ENCODE data around the gene PLCG1. TPM values are rescaled to one million over a fixed set of nuclear protein-coding genes. Genes with fewer than 3 reads are reported as not detected.

Gene PLCG1
- polyA plus RNA-seq, 4 donors, result 27.6 to 106 (median 51.2) TPM

DNA sequence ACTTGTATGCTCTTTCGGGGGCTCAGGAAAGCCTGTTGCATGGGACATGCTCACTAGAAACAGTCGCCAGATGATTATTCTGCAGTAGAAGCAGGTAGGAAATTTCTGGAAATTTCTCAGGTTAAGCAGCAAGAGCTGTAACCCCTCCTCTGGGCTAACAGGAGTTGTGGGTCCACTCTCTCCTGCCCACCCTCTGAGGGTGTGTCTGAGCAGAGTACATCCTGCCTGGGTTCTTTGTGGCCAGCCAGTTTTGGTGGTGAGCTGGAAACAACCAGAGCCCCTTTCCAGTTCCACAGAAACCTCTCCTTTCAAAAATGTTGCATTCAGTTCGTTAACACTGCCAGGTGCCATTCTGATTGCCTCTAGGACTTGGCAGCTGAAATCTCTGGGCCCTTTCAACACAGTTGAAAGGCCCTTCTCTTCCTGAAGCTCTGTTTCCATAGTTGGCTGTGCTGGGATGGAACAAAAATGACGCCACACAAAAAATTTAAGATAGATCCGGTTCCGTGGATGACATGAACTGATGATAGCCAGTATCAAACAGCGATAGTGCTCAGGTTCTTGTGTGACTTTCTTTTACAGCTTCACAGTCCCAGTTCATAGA is 38.5 kb downstream of the PLCG1 start:
- Histone ChIP-seq H3K27me3 (ENCODE audit: control insufficient read depth in 3 of 3, insufficient read depth in 3 of 3, low read length in 3 of 3) (no peaks in the 10 kb centered on the region), H3K36me3 (ENCODE audit: control insufficient read depth in 3 of 3, insufficient read depth in 2 of 3, low read depth in 1 of 3, low read length in 3 of 3) (peaks cover 3 to 68% (median 22%) of the 10 kb centered on the region in 3 donors), H3K9me3 (ENCODE audit: control insufficient read depth in 2 of 2, insufficient read depth in 1 of 2, low read depth in 1 of 2, low read length in 1 of 2) (no peaks in the 10 kb centered on the region), H3K27ac (ENCODE audit: low read depth in 1 of 3, low read length in 2 of 3) (no peak overlapping the region), H3K4me1 (ENCODE audit: control insufficient read depth in 3 of 3, insufficient read depth in 2 of 3, low read depth in 1 of 3, low read length in 2 of 3) (no peaks in the 10 kb centered on the region), H3K4me3 (ENCODE audit: low read depth in 1 of 3, low read length in 3 of 3) (no peak overlapping the region)
- 89 to 93% (median 90%) methylated on average over 7 of the region's 7 CpGs for WGBS, 3 donors
- DNase-seq, result no peak
- FAIRE-seq, result no peak

DNA sequence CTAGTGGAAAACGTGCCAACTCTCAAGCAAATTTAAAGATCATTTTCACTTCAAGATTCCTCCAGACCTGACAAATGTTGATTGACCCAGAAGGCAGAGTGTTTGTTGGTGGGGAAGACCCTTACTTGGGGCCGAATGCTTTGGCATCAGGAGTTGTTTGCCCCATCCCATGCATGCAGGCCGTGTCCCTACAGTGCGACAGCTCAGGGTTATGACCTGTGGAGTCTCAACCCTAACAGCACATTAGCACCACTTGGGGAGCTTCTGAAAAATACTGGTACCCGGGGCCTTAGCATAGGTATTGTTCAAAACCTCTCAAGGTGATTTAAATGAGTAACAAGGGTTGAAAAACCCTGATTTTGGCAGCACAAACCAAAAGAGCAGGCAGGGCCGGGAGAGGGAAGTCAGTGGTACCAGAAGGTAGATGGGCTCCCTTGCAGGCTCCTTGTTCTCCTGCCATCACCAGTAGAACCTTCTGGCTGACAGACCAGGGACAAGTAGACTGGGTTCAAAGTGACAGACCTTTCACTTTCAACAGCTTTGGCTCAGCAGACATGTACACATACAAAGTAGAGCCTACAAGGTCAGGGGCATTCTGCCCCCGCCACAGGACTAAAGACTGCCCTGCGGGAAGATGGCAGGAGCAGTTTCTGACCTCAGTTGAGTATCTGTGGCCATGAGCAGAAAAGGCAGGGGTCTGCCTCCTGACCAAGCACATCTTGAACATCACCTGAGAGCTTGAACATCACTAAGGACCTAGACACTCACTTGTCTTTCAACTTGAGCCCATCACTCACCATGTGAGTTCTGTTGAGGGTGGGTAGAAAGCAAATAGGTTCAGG is 39.6 kb downstream of the PLCG1 start:
- H3K36me3 ChIP-seq (ENCODE audit: control insufficient read depth in 3 of 3, insufficient read depth in 2 of 3, low read depth in 1 of 3, low read length in 3 of 3), result peaks cover 3 to 66% (median 16%) of the 10 kb centered on the region in 3 donors
- WGBS, 3 donors, result 88 to 89% (median 88%) methylated on average over 8 of the region's 8 CpGs

DNA sequence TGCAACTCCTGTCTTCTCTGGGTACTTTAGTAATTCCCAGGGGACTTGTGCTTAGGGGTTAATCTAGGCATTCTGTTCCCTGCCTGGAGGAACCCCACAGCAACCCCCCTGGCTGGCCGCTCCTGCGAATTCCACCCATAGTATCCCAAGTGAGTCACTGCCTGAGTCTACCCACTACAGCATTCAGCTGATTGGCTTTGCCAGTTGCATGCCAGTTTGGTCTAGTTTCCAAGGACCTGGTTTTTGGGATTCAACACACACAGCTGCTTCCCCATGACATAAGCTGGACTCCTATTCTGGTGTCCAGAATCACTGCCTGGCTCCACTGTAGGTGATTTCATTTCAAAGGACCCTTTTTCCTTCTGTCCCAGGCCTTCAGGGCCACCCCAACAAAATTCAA is 40.3 kb downstream of the PLCG1 start:
- FAIRE-seq, result no peak
- no peak overlapping the region for H3K4me3 ChIP-seq (ENCODE audit: low read depth in 1 of 3, low read length in 3 of 3)
- WGBS, 3 donors, result 78 to 94% (median 82%) methylated on average over 2 of the region's 2 CpGs
- H3K4me1 ChIP-seq (ENCODE audit: control insufficient read depth in 3 of 3, insufficient read depth in 2 of 3, low read depth in 1 of 3, low read length in 2 of 3), result no peaks in the 10 kb centered on the region
- H3K9me3 ChIP-seq (ENCODE audit: control insufficient read depth in 2 of 2, insufficient read depth in 1 of 2, low read depth in 1 of 2, low read length in 1 of 2), result no peaks in the 10 kb centered on the region
- no peaks in the 10 kb centered on the region for H3K27me3 ChIP-seq (ENCODE audit: control insufficient read depth in 3 of 3, insufficient read depth in 3 of 3, low read length in 3 of 3)
- no peak for DNase-seq
- H3K27ac ChIP-seq (ENCODE audit: low read depth in 1 of 3, low read length in 2 of 3), result no peak overlapping the region
- H3K36me3 ChIP-seq (ENCODE audit: control insufficient read depth in 3 of 3, insufficient read depth in 2 of 3, low read depth in 1 of 3, low read length in 3 of 3), result peaks cover 3 to 63% (median 18%) of the 10 kb centered on the region in 3 donors

More for the DNA sequence above, 39.6 kb downstream of the PLCG1 start:
- Histone ChIP-seq H3K4me3 (ENCODE audit: low read depth in 1 of 3, low read length in 3 of 3) (no peak overlapping the region), H3K9me3 (ENCODE audit: control insufficient read depth in 2 of 2, insufficient read depth in 1 of 2, low read depth in 1 of 2, low read length in 1 of 2) (no peaks in the 10 kb centered on the region), H3K27ac (ENCODE audit: low read depth in 1 of 3, low read length in 2 of 3) (peak overlapping the region in 1 of 3 donors; percentile 24), H3K4me1 (ENCODE audit: control insufficient read depth in 3 of 3, insufficient read depth in 2 of 3, low read depth in 1 of 3, low read length in 2 of 3) (no peaks in the 10 kb centered on the region), H3K27me3 (ENCODE audit: control insufficient read depth in 3 of 3, insufficient read depth in 3 of 3, low read length in 3 of 3) (no peaks in the 10 kb centered on the region)
- no peak for DNase-seq
- no peak for FAIRE-seq

DNA sequence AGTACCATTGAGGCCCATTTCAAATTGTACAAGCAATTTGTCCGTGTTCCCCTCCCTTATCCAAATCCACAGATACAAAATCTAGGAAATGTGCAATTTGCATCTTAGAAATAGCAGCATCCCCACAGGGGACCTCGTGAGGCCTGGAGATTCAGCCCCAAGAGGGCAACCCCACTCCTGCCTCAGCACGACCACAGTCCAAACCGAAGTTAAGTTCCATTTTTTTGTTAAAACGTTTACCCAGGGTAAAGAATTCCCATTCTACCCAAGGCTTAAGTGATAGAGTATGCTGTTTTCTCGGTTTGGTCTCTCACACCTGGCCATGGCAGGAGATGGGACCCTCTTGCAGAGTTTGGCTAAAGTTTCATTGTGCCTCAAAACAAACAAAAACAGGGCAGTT is 41.2 kb downstream of the PLCG1 start:
- 78 to 83% (median 82%) methylated on average over 6 of the region's 6 CpGs for WGBS, 3 donors
- Histone ChIP-seq H3K4me1 (ENCODE audit: control insufficient read depth in 3 of 3, insufficient read depth in 2 of 3, low read depth in 1 of 3, low read length in 2 of 3) (no peaks in the 10 kb centered on the region), H3K36me3 (ENCODE audit: control insufficient read depth in 3 of 3, insufficient read depth in 2 of 3, low read depth in 1 of 3, low read length in 3 of 3) (peaks cover 3 to 62% (median 17%) of the 10 kb centered on the region in 3 donors), H3K9me3 (ENCODE audit: control insufficient read depth in 2 of 2, insufficient read depth in 1 of 2, low read depth in 1 of 2, low read length in 1 of 2) (no peaks in the 10 kb centered on the region), H3K27me3 (ENCODE audit: control insufficient read depth in 3 of 3, insufficient read depth in 3 of 3, low read length in 3 of 3) (no peaks in the 10 kb centered on the region), H3K27ac (ENCODE audit: low read depth in 1 of 3, low read length in 2 of 3) (no peak overlapping the region), H3K4me3 (ENCODE audit: low read depth in 1 of 3, low read length in 3 of 3) (no peak overlapping the region)
- DNase-seq (no peak), FAIRE-seq (no peak)

DNA sequence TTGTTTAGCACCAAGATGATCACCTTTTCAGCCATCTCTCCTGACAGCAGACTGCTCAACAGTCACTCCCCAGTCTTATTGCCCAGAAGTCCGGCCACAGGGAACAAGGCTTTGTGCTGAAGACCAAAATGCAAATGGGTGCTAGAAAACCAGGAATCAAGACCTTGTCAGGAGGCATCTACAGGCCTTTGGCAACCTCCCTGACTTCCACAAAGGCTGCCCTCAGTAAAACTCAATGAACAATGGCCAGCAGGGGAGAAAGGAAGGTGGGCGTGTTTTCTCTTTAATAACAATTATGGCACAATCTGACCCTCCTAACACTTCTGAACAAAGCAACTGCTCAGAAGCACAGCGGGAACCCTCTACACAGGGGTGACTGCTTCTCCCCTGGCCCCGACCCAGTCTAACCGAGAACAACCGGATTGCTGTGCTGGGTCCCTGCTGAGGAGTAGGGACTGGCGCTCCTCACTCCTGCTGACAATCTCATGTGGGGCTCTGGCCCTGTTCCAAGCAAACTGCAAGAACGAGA is 41.6 kb downstream of the PLCG1 start:
- FAIRE-seq (no peak), DNase-seq (no peak)
- H3K4me1 ChIP-seq (ENCODE audit: control insufficient read depth in 3 of 3, insufficient read depth in 2 of 3, low read depth in 1 of 3, low read length in 2 of 3), result no peaks in the 10 kb centered on the region
- H3K27ac ChIP-seq (ENCODE audit: low read depth in 1 of 3, low read length in 2 of 3), result no peak overlapping the region
- peaks cover 3 to 62% (median 16%) of the 10 kb centered on the region in 3 donors for H3K36me3 ChIP-seq (ENCODE audit: control insufficient read depth in 3 of 3, insufficient read depth in 2 of 3, low read depth in 1 of 3, low read length in 3 of 3)
- H3K9me3 ChIP-seq (ENCODE audit: control insufficient read depth in 2 of 2, insufficient read depth in 1 of 2, low read depth in 1 of 2, low read length in 1 of 2), result no peaks in the 10 kb centered on the region
- no peaks in the 10 kb centered on the region for H3K27me3 ChIP-seq (ENCODE audit: control insufficient read depth in 3 of 3, insufficient read depth in 3 of 3, low read length in 3 of 3)
- H3K4me3 ChIP-seq (ENCODE audit: low read depth in 1 of 3, low read length in 3 of 3), result no peak overlapping the region
- 77 to 85% (median 84%) methylated on average over 8 of the region's 8 CpGs for WGBS, 3 donors

DNA sequence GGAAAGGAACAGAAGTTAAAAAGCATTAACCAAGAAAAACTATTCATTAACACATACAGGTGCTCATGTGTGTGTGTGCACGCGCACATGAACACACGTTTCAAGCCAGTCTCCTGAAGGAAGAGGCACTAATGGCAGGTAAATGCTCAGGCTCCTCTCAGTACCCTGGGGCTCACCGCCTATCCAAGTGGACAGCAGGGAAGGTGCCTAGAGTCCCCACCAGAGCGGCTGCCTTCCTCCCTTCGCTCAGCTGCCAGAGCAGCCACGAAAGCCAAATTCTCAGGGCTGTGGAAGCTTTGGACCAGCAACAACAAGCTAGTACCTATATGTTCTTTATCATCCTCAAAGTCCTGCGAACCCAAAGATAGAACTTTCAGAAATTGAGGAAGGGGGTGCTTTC is 42.6 kb downstream of the PLCG1 start:
- H3K36me3 ChIP-seq (ENCODE audit: control insufficient read depth in 3 of 3, insufficient read depth in 2 of 3, low read depth in 1 of 3, low read length in 3 of 3), result peaks cover 3 to 57% (median 14%) of the 10 kb centered on the region in 3 donors
- H3K9me3 ChIP-seq (ENCODE audit: control insufficient read depth in 2 of 2, insufficient read depth in 1 of 2, low read depth in 1 of 2, low read length in 1 of 2), result no peaks in the 10 kb centered on the region
- FAIRE-seq, result no peak
- 94 to 95% (median 94%) methylated on average over 8 of the region's 8 CpGs for WGBS, 3 donors
- H3K27ac ChIP-seq (ENCODE audit: low read depth in 1 of 3, low read length in 2 of 3), result no peak overlapping the region
- no peaks in the 10 kb centered on the region for H3K4me1 ChIP-seq (ENCODE audit: control insufficient read depth in 3 of 3, insufficient read depth in 2 of 3, low read depth in 1 of 3, low read length in 2 of 3)
- no peaks in the 10 kb centered on the region for H3K27me3 ChIP-seq (ENCODE audit: control insufficient read depth in 3 of 3, insufficient read depth in 3 of 3, low read length in 3 of 3)
- H3K4me3 ChIP-seq (ENCODE audit: low read depth in 1 of 3, low read length in 3 of 3), result no peak overlapping the region
- no peak for DNase-seq

DNA sequence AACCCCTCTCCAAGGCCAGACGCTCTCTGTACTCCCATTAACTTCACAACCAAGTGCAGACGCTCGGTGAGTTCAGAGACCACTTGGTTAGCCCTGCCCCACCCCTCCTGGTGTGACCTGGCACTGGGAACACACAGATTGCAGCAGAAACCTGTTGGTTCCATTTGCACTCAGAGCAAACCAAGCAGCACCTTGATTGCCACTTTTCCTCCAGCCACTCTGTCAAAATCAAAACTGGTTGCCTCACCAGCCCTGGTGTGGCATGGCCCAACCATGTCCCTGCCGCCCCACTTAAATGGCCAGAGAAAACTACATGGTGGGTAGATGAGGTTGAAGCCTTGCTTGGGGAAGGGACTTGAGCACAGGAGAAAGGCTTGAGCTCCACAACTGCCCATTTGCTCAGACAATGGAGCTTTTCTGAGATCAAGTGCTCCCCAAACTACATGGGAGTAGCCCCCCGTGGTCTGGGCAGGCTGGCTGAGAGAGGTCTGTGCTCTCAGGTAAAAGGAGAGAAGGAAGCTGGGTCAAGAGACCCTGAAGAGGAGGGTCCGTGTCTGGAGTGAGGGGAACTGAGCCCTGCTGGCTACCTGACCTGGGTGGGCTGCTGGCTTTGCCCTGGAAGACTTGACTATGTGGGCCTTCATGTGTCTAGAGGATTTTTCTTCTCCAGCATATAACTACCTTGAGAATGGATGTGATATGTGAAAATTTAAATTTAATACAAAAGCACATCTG is 43.4 kb downstream of the PLCG1 start:
- no peaks in the 10 kb centered on the region for H3K4me1 ChIP-seq (ENCODE audit: control insufficient read depth in 3 of 3, insufficient read depth in 2 of 3, low read depth in 1 of 3, low read length in 2 of 3)

DNA sequence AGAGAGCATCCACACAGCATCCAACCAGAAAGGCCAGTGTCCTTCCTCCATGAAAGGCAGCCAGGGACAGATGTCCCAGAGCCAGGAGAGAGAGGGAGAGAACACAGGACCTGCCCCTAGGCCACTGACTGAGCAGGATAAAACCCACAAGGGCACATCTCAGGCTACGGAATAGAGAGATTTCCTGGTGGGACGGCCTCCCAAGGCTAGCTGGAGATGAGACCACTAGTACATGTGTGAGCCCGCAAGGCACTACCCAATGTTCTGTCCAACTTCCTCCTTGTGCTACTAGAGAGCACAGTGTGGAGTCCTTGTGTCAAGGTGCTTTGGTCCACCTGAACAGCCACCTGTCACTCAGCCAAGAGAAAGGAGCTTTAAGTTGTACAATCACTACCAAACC is 44.2 kb downstream of the PLCG1 start:
- Histone ChIP-seq H3K27ac (ENCODE audit: low read depth in 1 of 3, low read length in 2 of 3) (no peak overlapping the region), H3K4me1 (ENCODE audit: control insufficient read depth in 3 of 3, insufficient read depth in 2 of 3, low read depth in 1 of 3, low read length in 2 of 3) (no peaks in the 10 kb centered on the region), H3K27me3 (ENCODE audit: control insufficient read depth in 3 of 3, insufficient read depth in 3 of 3, low read length in 3 of 3) (no peaks in the 10 kb centered on the region), H3K9me3 (ENCODE audit: control insufficient read depth in 2 of 2, insufficient read depth in 1 of 2, low read depth in 1 of 2, low read length in 1 of 2) (no peaks in the 10 kb centered on the region), H3K4me3 (ENCODE audit: low read depth in 1 of 3, low read length in 3 of 3) (no peak overlapping the region), H3K36me3 (ENCODE audit: control insufficient read depth in 3 of 3, insufficient read depth in 2 of 3, low read depth in 1 of 3, low read length in 3 of 3) (peaks cover 0 to 50% (median 12%) of the 10 kb centered on the region in 3 donors)
- no peak for DNase-seq
- WGBS, 3 donors, result 91 to 100% (median 95%) methylated on average over 3 of the region's 3 CpGs
- FAIRE-seq, result no peak

More for the DNA sequence above, 43.4 kb downstream of the PLCG1 start:
- H3K36me3 ChIP-seq (ENCODE audit: control insufficient read depth in 3 of 3, insufficient read depth in 2 of 3, low read depth in 1 of 3, low read length in 3 of 3), result peaks cover 0 to 52% (median 14%) of the 10 kb centered on the region in 3 donors
- FAIRE-seq (no peak), DNase-seq (no peak)
- H3K27ac ChIP-seq (ENCODE audit: low read depth in 1 of 3, low read length in 2 of 3), result no peak overlapping the region
- no peaks in the 10 kb centered on the region for H3K9me3 ChIP-seq (ENCODE audit: control insufficient read depth in 2 of 2, insufficient read depth in 1 of 2, low read depth in 1 of 2, low read length in 1 of 2)
- WGBS, 3 donors, result 86 to 92% (median 89%) methylated on average over 6 of the region's 6 CpGs
- H3K27me3 ChIP-seq (ENCODE audit: control insufficient read depth in 3 of 3, insufficient read depth in 3 of 3, low read length in 3 of 3), result no peaks in the 10 kb centered on the region
- H3K4me3 ChIP-seq (ENCODE audit: low read depth in 1 of 3, low read length in 3 of 3), result no peak overlapping the region

All from small intestine (tissue), 7 donors.